ENCODE measurements around the gene GPC5.

The GPC5 gene

DNA sequence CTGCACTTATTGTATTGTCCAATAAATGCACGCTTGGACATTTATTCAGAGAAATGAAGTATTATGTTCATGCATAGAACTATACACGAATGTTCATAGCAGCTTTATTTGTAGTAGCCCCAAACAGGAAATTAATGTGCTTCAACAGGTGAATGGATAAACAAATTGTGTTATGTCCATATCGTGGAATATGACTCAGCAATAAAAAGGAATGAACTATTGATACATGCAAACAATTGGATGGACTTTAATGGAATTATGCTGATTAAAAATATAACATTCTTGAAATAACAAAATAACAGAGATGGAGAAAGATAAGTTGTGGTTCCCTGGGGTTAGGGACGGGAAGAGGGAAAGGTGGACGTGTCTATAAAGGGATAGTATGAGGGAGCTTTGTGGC is 65.9 kb downstream of the GPC5 start:
- no peak for FAIRE-seq

- no peak for FAIRE-seq
Observed at GRCh38 chr13:91467236-91467635, 68.8 kb downstream of the GPC5 start.

DNA sequence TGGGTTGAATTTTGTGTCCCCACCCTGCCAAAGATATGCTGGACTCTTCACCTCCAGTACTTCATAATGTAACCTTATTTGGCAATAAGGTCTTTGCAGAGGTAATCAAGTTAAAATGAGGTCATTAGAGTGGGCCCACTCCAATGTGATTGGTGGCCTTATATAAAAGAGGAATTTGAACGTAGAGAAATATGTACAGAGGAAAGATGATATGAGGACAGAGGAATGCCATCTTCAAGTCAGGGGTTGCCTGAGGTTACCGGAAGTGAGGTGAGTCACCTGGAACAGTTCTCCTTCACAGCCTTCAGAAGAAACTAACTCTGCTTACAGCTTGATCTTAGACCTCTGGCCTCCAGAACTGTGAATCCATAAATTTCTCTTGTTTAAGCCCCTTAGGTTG is 69.9 kb downstream of the GPC5 start:
- no peak for FAIRE-seq

- FAIRE-seq: no peak
Observed at GRCh38 chr13:91470084-91470621, 71.7 kb downstream of the GPC5 start.

DNA sequence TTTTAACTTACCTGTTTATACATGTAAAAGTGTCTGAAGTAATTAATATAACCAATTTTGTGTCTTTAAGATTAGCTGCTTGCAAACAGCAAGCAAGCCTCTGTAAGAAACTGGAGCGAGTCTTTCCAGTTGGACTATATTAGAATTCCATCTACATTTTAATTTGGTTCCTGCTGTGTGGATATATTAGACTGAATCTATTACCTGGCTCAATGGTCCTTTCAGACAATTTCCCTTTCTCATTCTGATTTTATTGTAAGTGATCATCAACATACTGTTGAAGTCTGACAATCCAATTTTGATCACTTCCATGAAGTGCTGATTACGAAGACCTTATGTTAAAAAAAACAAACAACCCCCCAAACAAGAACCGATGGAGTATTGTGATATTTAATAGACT is 72.3 kb downstream of the GPC5 start:
- no peak for FAIRE-seq

DNA sequence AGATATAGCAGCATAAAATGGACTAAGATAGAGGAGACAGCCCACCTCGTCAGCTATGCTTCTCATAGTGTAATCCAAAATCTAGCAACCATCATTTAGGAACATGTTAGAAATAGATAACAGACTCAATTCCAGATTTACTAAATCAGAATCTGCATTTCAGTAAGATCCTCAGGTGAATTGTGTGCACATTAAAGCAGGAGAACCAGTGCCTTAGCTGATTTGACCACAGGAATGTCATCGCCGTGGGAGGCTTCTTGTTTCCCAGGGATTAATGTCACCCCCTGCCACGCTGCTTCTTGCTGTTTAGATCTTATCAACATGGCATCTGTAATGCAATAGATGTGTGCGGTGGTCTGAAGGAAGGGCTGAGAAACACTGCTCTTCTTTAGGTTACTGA is 84.0 kb downstream of the GPC5 start:
- FAIRE-seq: no peak

- FAIRE-seq: no peak
Observed at GRCh38 chr13:91491980-91492379, 93.6 kb downstream of the GPC5 start.

DNA sequence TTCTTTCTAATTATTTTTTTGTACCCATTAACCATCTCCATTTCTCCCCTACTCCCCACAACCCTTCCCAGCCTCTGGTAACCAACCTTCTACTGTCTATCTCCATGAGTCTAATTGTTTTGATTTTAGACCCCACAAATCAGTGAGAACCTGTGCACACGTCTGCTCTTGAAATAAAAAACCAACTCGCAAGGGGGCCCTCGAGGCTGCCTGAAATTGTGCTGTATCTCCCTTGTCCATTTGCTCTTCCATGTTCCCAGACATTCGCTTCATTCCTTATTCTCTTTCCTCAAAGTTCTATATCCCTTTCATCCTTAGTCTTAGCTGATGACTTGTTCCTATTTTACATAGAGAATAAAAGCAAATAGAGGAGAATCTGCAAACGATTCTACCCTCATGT is 95.0 kb downstream of the GPC5 start:
- no peak for FAIRE-seq

- no peak for FAIRE-seq
Observed at GRCh38 chr13:91498298-91498697, 99.9 kb downstream of the GPC5 start.

DNA sequence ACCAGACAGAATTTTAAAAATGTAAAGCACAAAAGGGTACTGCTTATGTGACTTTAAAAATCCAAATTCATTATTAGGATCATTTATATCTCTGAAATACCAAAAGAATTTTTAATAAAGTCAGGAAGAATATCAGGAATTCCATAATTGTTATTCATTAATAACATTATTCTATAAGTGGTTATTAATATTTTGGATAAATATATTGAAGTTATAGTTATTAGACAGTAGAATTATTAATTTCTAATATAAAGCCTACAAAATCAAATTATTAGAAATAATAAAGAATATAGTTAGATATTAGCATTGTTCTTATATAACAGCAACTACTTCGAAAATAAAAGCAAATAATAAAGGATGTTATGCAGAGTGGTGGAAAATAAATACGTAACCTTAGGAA is 105.8 kb downstream of the GPC5 start:
- peak; percentile 22 for FAIRE-seq

DNA sequence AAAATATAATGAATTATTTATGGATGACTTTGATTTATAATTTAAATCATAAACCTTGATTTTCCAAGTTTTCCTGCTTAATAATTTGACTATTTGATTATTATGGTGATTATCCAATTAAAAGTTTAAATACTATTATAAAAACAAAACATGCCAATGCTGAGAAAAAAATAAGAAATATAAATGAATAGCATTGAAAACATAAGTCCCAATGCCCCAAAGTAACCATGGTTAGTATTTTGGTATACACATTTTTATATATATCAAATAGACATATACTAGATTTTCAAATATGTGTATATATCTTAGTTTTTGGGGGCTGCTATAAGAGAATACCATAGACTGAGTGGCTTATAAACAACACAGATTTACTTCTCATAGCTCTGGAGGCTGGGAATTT is 108.3 kb downstream of the GPC5 start:
- no peak for FAIRE-seq

GRCh38 chr13:91510058-91510457 is 111.6 kb downstream of the GPC5 start:
- no peak for FAIRE-seq

DNA sequence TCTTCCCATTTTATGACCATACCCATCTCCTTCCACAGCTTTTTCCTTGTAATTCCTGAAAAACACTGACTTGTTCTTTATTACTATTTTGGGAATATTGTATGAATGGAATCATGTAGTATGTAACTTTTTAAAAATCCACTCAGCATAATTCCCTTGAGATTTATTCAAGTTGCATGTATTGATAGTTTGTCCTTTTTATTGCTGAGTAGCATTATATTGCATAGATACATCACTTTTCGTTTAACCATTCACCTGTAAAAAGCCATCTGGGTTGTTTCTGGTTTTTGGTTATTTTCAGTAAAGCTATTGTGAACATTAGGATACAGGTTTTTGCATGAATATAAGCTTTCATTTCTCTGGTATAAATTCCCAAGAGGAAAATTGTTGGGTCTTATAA is 115.4 kb downstream of the GPC5 start:
- no peak for FAIRE-seq

DNA sequence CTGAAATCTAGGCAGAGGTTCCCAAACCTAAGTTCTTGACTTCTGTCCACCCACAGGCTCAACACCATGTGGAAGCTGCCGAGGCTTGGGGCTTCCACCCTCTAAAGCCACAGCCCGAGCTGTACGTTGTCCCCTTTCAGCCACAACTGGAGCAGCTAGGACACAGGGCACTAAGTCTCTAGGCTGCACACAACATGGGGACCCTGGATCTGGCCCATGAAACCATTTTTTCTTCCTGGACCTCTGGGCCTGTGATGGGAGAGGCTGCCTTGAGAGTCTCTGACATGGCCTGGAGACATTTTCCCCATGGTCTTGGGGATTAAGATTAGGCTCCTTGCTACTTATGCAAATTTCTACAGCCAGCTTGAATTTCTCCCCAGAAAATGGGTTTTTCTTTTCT is 118.4 kb downstream of the GPC5 start:
- no peak for FAIRE-seq

GRCh38 chr13:91520952-91521351 is 122.5 kb downstream of the GPC5 start:
- no peak for FAIRE-seq

GRCh38 chr13:91523116-91523515 is 124.7 kb downstream of the GPC5 start:
- FAIRE-seq: no peak

DNA sequence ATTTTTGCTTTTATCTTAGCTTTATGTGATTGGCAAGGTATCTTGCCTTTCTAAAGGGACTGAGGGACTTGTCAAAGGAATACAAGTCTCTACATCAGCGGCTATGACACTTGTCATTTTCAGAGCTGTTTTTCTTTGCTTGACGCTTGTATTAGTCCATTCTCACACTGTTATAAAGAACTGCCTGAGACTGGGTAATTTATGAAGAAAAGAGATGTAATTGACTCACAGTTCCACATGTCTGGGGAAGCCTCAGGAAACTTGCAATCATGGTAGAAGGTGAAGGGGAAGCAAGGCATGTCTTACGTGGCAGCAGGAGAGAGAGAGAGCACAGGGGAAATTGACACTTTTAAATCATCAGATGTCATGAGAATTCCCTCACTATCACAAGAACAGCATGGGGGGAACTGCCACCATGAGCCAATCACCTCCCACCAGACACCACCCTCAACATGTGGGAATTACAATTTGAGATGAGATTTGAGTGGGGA is 128.2 kb downstream of the GPC5 start:
- no peak for FAIRE-seq

- FAIRE-seq: no peak
Observed at GRCh38 chr13:91529739-91530482, 131.5 kb downstream of the GPC5 start.

GRCh38 chr13:91531646-91532045 is 133.2 kb downstream of the GPC5 start:
- FAIRE-seq: no peak

DNA sequence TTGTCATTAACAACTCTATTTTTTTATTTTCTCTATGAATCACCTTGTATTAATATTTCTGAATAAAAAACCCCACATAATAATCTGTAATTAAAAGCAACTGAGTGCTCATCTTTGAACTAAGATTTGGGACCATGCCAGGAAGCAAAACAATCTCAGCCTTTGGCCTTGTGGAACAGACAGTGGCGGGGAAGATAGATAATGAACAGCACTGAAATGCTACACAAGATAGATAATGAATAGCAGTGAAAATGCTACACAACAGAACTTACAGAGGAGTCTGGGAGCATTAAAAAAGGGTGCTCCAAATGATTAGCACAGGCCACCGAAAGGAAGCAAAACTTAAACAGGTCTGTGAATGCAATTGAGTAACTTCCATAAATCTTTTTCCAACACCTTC is 134.9 kb downstream of the GPC5 start:
- FAIRE-seq: no peak

DNA sequence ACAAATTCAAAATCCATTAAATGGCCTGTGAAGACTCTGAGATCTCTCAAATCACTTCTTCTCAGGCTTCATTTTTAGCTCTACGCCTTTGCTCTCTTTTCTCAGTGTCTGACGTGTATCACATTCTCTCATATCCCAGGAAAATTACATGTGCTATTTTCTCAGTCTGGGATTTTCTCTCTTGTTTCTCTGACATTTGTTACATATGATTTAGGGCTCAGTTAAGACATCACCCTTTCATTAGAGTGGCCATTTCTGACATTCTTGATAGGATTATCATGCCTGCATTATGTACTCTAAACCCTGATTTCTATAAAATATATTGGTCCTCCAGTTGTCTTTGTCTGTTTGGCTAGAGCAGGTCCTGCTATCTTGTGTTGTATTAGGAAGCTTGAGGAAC is 136.6 kb downstream of the GPC5 start:
- no peak for FAIRE-seq

- no peak for FAIRE-seq
Observed at GRCh38 chr13:91537376-91537775, 139.0 kb downstream of the GPC5 start.

DNA sequence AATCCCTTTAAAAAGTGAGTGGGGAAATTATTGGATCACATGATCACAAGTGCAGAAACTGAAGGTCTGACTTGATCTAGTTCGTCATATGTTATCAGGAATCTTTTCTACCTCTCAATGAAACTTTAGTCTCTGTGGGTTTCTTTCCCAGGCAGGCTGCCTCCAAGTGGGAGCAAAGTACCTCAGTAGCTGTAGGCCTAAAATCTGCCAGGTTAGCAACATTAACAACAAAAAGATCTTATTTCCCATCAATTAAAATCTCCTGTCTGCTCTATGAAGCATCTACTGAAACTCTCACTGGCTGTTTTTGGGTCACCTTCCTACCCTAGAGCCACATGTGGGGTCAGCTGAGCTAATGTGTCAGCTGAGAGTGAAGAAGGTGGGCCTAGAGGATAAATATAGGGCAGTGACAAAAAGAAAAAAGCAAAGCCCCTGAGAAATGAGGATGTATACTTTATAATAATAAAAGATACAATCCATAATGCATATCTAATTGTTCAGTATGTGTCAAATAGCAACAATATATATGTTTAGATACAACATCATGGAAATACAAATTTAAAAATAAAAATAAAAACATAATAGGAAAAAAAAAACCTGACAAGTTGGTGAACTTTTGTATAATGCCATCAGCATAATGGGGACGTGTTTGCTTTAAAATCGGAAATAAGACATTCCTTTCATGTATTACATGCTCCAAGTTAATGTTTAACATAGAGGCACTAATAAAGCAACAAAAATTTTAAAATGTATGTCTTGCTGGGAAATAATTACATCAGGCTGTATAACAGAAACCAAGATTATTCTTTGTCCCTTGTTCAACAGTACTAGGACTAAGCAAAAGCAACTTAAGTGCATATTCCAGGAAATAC is 141.1 kb downstream of the GPC5 start:
- no peak for FAIRE-seq

GRCh38 chr13:91540158-91540736 is 141.8 kb downstream of the GPC5 start:
- FAIRE-seq: no peak
